Lower leg skin (tissue), 4 donors: ENCODE measurements around the gene ARNT2. TPM values are rescaled to one million over a fixed set of nuclear protein-coding genes. Genes with fewer than 3 reads are reported as not detected.

ENCODE experiments used
- DNase-seq, 2 donors: peaks; one replicate each; pipeline ENCODE4 v3.0.0-alpha.2; 2019; ENCODE audit warnings: low spot score in 2 of 2
- H3K4me3 ChIP-seq: fragments of 200-600 bp; sonication (generic); 2 replicates; pipeline ENCODE4 v1.5.1; 2017; ENCODE audit warnings: mild to moderate bottlenecking, low read depth; ENCODE audit not compliant: poor library complexity, severe bottlenecking
- CTCF ChIP-seq, 3 donors: fragments of 450-650 bp; IDR thresholded peaks; one replicate each; pipeline ENCODE4 v1.5.1; 2016; ENCODE audit warnings: antibody characterized with exemption in 3 of 3, mild to moderate bottlenecking in 3 of 3, moderate library complexity in 2 of 3
- POLR2A ChIP-seq, 2 donors: fragments of 450-650 bp; IDR thresholded peaks; one replicate each; pipeline ENCODE4 v1.6.1; 2016 to 2017; ENCODE audit warnings: antibody characterized with exemption in 2 of 2, mild to moderate bottlenecking in 1 of 2, moderate library complexity in 1 of 2
- WGBS, 2 donors: methylation state at CpG; one replicate each; pipeline ENCODE4 v1.1.5; 2018; 5-methylcytosine and 5-hydroxymethylcytosine counted together
- intact Hi-C: fragments of 100-400 bp; cut with DNase I; formaldehyde crosslinking; loops from one replicate; pipeline ENCODE4 v1.15.0; 2023; ENCODE audit warnings: low total_unique reads
- total RNA-seq, 4 donors: library from RNA; depleted of rRNA; stranded (reverse); fragments of >200 nt; gene quantifications; one replicate each; pipeline ENCODE4 v1.1.0, GENCODE V29; 2016

The ARNT2 gene
- total RNA-seq, 4 donors from 2014 or later = 1.7 to 8.7 (median 3.0) TPM

GRCh38 chr15:80439140-80439539 lies 35.0 kb downstream of the ARNT2 start:
- TF ChIP-seq POLR2A (IDR thresholded peaks at IDR 0.05) = no peak
- TF ChIP-seq CTCF (IDR thresholded peaks at IDR 0.05) = no peak
- intact Hi-C loops = no loop called here
- H3K4me3 ChIP-seq = no peak overlapping the region
- no peak for DNase-seq
- WGBS, 2 donors = 72 to 98% methylated on average over 3 of the region's 3 CpGs

- no peak overlapping the region for H3K4me3 ChIP-seq
- intact Hi-C loops = no loop called here
- DNase-seq = no peak
- TF ChIP-seq POLR2A (IDR thresholded peaks at IDR 0.05) (no peak), CTCF (IDR thresholded peaks at IDR 0.05) (no peak)
- 98 to 100% methylated on average over 3 of the region's 3 CpGs for WGBS, 2 donors
These were observed 35.8 kb downstream of the ARNT2 start for GRCh38 chr15:80440024-80440423.

DNA sequence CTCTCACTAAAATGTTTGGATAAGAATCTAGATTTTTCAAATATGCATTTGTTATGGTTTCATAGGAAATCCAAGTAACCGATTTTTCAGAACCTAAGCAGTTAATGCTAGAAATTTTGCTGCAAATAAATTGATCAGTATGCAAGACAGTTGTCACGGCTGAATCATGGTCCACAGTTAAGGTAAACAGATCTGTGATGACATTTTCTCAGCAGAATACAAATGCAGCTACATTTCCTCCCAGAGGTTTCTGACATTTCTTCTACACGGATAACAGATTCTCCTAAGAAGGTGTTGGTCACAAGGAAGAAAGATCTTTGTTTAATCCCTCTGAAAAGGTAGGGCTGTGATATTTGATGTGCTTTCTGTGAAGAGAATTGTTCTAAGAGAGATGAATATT lies 36.9 kb downstream of the ARNT2 start:
- 71 to 75% methylated on average over 3 of the region's 3 CpGs for WGBS, 2 donors
- no peak for DNase-seq
- intact Hi-C loops = no loop called here
- H3K4me3 ChIP-seq = no peak overlapping the region
- TF ChIP-seq POLR2A (IDR thresholded peaks at IDR 0.05) = no peak
- no peak for TF ChIP-seq CTCF (IDR thresholded peaks at IDR 0.05)

DNA sequence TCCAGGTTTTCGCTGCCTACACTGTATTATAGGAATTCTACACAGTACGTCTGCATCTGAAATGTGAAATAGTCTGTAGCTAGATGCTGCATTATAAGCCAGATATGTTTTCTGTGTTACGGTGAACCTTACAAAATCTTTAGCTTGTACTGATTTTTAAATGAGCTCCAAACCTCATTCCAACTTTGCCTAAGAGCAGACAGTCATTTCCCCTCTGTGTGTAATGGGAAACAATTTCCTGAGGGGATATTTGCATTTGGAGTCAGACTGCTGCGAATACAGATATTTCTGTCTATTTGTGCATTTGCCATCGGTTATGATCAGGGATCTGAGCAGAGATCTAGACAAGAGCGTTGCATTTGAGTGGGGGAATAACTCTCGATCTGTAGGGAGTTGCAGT lies 37.5 kb downstream of the ARNT2 start:
- TF ChIP-seq POLR2A (IDR thresholded peaks at IDR 0.05) (no peak), CTCF (IDR thresholded peaks at IDR 0.05) (no peak)
- intact Hi-C loops = no loop called here
- H3K4me3 ChIP-seq = no peak overlapping the region
- DNase-seq = no peak
- WGBS, 2 donors = 62 to 67% methylated on average over 7 of the region's 7 CpGs

DNA sequence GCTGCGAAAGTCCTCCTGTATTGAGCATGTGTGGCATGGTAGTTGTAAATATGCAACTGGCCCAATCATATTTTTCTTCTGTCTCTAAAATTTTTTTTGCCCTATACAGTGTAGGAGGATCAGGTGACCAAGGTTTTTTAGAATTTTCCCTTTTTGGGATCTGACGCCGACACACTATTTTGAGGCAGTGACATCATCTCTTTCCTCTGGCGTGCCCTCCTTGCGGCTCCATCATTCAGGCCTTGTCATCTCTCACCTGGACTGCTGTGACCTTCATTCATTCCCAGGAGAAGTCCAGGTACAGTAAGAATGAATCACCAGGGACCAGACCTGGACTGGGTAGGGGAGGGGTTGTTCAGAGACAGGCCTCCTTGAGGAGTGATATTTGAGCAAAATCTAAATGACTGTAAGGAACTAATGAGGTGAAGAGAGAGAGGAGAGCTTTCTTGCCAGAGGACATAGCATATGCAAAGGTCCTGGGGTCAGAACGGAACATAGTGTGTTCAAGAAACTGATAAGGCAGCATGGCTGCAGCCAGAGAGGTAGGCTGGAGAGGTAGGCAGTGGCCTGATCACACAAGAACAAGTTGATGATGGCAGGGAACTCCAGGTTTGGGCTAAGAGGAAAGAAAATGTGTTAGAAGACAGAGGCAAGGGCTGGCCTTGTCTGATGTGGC lies 38.7 kb downstream of the ARNT2 start:
- intact Hi-C loops = no loop called here
- TF ChIP-seq CTCF (IDR thresholded peaks at IDR 0.05) (no peak), POLR2A (IDR thresholded peaks at IDR 0.05) (no peak)
- 93 to 95% methylated on average over 6 of the region's 6 CpGs for WGBS, 2 donors
- no peak overlapping the region for H3K4me3 ChIP-seq
- DNase-seq = no peak

DNA sequence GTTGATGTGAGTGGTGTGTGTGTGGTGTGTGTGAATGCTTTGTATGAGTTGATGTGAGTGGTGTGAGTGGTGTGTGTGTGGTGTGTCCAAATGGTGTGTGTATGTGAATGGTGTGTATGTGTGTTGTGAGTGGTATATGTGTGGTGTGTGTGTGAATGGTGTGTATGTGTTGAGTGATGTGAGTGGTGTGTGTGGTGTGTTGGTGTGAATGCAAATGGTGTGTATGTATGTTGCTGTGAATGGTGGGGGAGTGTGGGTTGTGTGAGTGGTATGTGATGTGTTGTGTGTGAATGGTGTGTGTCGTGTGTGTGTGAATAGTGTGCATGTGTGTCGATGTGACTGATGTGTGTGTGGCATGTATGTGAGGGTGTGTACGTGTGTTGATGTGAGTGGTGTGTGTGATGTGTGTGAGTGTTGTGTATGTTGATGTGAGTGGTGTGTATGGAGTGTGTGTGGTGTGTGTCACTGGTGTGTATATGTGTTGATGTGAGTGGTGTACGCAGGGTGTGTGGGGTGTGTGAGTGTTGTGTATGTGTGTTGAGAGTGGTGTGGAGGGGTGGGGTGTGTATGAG lies 40.6 kb downstream of the ARNT2 start:
- 96% methylated on average over 4 of the region's 4 CpGs for WGBS, 2 donors
- no peak overlapping the region for H3K4me3 ChIP-seq
- TF ChIP-seq CTCF (IDR thresholded peaks at IDR 0.05) = no peak
- no peak for TF ChIP-seq POLR2A (IDR thresholded peaks at IDR 0.05)
- DNase-seq = no peak
- intact Hi-C loops = no loop called here
